ENCODE measurements around the gene IFNE.
A peak's percentile ranks its signal among the peaks of the same experiment; 100 is the strongest.
"Not testable (repeated sequence)": the region's sequence is repeated elsewhere in the genome, so short reads cannot be mapped to it uniquely, and the experiment has no call there.

The IFNE gene

GRCh38 chr9:21454149-21454548 is 28.0 kb downstream of the IFNE start:
- TF ChIP-seq CTCF (IDR thresholded peaks at IDR 0.05; ENCODE audit: borderline replicate concordance, control extremely low read depth, extremely low read depth, insufficient read depth, missing control alignments): no peak
- in situ Hi-C loops (cut with MboI; ENCODE audit: low sequenced_read_pairs, unreplicated experiment): loop anchor here (10.0 kb wide), 1 partner anchor 129 kb away; no protein-coding TSS in a partner anchor
- no peak for DNase-seq (ENCODE audit: low spot score)

GRCh38 chr9:21452681-21453080 is 29.4 kb downstream of the IFNE start:
- in situ Hi-C loops (cut with MboI; ENCODE audit: low sequenced_read_pairs, unreplicated experiment): loop anchor here (10.0 kb wide), 1 partner anchor 128 kb away; no protein-coding TSS in a partner anchor
- no peak for DNase-seq (ENCODE audit: low spot score)

GRCh38 chr9:21450733-21451394 is 31.2 kb downstream of the IFNE start:
- DNase-seq (ENCODE audit: low spot score): no peak
- TF ChIP-seq CTCF (IDR thresholded peaks at IDR 0.05; ENCODE audit: borderline replicate concordance, control extremely low read depth, extremely low read depth, insufficient read depth, missing control alignments): no peak
- in situ Hi-C loops (cut with MboI; ENCODE audit: low sequenced_read_pairs, unreplicated experiment): loop anchor here (10.0 kb wide), 1 partner anchor 126 kb away; no protein-coding TSS in a partner anchor

More at GRCh38 chr9:21452681-21453080, 29.4 kb downstream of the IFNE start:
- TF ChIP-seq CTCF (IDR thresholded peaks at IDR 0.05; ENCODE audit: borderline replicate concordance, control extremely low read depth, extremely low read depth, insufficient read depth, missing control alignments): no peak

GRCh38 chr9:21449312-21449711 is 32.8 kb downstream of the IFNE start:
- DNase-seq (ENCODE audit: low spot score); in situ Hi-C loops (cut with MboI; ENCODE audit: low sequenced_read_pairs, unreplicated experiment): not testable (repeated sequence)

- TF ChIP-seq CTCF (IDR thresholded peaks at IDR 0.05; ENCODE audit: borderline replicate concordance, control extremely low read depth, extremely low read depth, insufficient read depth, missing control alignments): no peak
- peak; percentile 26 for DNase-seq (ENCODE audit: low spot score)
- in situ Hi-C loops (cut with MboI; ENCODE audit: low sequenced_read_pairs, unreplicated experiment): no loop called here
Observed at GRCh38 chr9:21443849-21444625, 38.1 kb downstream of the IFNE start.

- DNase-seq (ENCODE audit: low spot score): no peak
- in situ Hi-C loops (cut with MboI; ENCODE audit: low sequenced_read_pairs, unreplicated experiment): no loop called here
- TF ChIP-seq CTCF (IDR thresholded peaks at IDR 0.05; ENCODE audit: borderline replicate concordance, control extremely low read depth, extremely low read depth, insufficient read depth, missing control alignments): no peak
Observed at GRCh38 chr9:21440139-21440538, 42.0 kb downstream of the IFNE start, which contains the start of gene IFNA1. Gene IFNA1, plus strand, starts transcription at chr9:21440439. Its CDS starts 69 bp downstream, at chr9:21440508.

GRCh38 chr9:21435015-21435383 is 47.1 kb downstream of the IFNE start:
- in situ Hi-C loops (cut with MboI; ENCODE audit: low sequenced_read_pairs, unreplicated experiment): not testable (repeated sequence)

More at GRCh38 chr9:21435015-21435383, 47.1 kb downstream of the IFNE start:
- DNase-seq (ENCODE audit: low spot score): not testable (repeated sequence)

All from GM13976 (cell line).